Fibroblast of villous mesenchyme (primary cell): ENCODE data around the gene BCL11A. TPM values are rescaled to one million over a fixed set of nuclear protein-coding genes. Genes with fewer than 3 reads are reported as not detected.

Experiments used
- DNase-seq: peaks from one replicate; pipeline ENCODE4 v3.0.0-alpha.2; 2010; ENCODE audit warnings: low read depth
- H3K4me3 ChIP-seq: 2 replicates; pipeline ENCODE4 v1.5.1; 2011; ENCODE audit warnings: low read depth, mild to moderate bottlenecking, low read length
- total RNA-seq: library from RNA; depleted of rRNA; stranded (reverse); fragments of >200 nt; gene quantifications from 2 replicates; pipeline ENCODE4 v1.2.3, GENCODE V29; 2012
- TF ChIP-seq, protein P1 (sequence below): IDR thresholded peaks from 2 replicates; pipeline ENCODE4 v1.5.1; 2012; ENCODE audit warnings: low read depth, mild to moderate bottlenecking, low read length; ENCODE audit not compliant: insufficient read depth

Gene BCL11A
- total RNA-seq, 1 donor = 0.43 TPM

DNA sequence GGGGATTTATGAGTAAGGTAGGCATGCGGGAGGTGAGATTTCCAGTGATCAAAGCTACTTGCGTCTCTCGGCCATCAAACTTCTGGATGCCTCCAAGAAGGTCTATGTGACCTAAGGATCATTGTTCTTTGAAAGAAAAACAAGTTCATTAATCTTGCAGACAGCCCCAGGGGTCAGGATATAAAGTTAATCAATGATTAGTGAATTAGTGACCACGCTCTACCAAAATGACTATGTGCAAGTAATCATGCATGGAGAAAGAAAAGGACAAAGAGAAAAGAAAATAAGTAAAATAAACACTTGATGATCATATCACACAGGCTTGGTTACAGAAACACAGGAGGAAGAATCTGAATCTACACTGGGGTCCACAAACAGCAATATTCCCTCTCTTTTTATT, 42.5 kb upstream of the BCL11A start:
- TF ChIP-seq, protein P1, sequence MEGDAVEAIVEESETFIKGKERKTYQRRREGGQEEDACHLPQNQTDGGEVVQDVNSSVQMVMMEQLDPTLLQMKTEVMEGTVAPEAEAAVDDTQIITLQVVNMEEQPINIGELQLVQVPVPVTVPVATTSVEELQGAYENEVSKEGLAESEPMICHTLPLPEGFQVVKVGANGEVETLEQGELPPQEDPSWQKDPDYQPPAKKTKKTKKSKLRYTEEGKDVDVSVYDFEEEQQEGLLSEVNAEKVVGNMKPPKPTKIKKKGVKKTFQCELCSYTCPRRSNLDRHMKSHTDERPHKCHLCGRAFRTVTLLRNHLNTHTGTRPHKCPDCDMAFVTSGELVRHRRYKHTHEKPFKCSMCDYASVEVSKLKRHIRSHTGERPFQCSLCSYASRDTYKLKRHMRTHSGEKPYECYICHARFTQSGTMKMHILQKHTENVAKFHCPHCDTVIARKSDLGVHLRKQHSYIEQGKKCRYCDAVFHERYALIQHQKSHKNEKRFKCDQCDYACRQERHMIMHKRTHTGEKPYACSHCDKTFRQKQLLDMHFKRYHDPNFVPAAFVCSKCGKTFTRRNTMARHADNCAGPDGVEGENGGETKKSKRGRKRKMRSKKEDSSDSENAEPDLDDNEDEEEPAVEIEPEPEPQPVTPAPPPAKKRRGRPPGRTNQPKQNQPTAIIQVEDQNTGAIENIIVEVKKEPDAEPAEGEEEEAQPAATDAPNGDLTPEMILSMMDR = no peak
- no peak for DNase-seq
- H3K4me3 ChIP-seq = no peak overlapping the region

DNA sequence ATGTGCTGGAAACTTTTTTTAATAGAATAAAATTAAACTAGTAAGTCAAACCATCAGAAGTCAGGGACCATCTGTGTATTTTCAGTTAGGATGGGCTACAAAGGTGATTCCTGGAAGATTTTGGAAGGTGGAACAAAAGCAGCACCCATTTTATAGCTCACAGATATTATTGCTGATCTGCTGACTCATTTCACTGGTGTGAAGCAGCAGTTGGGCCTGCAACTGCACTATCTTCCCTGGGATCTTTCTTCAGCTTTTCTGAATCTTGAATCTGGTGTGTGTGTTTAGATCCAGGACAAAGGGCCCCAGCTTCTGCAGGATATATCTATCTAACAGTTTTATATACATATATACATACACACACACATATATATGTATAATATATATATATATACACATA, 35.6 kb upstream of the BCL11A start:
- DNase-seq = no peak
- H3K4me3 ChIP-seq = no peak overlapping the region
- TF ChIP-seq, protein P1 = no peak

DNA sequence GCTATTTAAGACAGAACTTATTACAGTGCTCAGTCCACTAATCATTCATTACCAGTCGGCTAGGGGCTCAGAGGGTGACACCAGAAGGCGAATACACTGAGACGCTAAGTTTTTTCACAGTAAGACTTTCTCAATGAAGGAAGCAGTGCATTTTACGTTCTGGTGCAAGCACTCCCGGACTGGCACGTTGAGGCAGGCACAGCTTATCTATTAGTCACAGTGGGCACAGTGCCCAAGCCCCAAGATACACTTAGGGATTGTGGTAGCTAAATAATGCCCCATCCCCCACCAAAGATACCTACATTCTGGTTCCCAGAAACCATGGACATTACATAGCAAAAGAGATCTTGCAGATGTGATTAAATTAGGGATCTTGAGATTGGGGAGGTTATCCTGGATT, 32.6 kb upstream of the BCL11A start:
- no peak overlapping the region for H3K4me3 ChIP-seq
- TF ChIP-seq, protein P1 = no peak
- no peak for DNase-seq

DNA sequence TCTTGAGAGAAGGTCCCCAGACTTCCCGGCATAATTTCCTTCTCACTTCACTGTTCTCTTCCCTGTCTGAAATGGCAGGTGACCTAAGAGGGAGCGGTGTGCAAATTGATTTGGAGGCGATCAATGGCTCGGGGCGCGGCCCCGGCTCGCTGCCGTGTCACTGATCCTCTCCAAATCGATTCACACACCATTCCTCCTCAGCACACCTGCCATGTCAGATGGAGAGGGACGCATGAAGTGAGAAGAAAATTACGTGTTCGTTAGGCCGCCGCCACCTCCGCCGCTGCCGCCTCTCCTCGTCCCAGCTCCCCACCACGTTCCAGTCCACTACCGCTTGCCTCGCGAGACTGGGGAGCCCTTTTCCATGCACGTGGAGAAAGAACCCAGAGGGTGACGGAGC, 31.8 kb upstream of the BCL11A start:
- TF ChIP-seq, protein P1 = no peak
- no peak for DNase-seq
- H3K4me3 ChIP-seq = no peak overlapping the region

DNA sequence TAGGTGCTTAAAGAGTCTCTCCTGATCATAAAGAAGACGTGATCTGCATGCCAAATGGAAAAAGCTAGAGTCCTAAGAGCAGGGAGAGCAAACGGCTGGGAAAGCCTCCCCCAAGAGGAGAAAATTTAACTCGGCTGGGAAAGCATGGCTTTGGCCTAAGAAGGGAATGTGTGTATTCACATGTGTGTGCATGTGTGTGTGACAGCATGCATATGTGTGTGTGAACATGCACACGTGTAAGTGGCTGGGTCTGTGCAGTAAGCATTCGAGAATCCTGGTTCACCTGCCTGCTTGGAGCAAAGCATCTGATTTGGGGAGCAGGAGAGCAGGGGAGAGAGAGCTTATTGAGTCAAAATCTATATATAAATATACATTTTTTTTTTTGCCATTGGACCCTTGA, 30.1 kb upstream of the BCL11A start:
- no peak overlapping the region for H3K4me3 ChIP-seq
- DNase-seq = no peak
- TF ChIP-seq, protein P1 = no peak

DNA sequence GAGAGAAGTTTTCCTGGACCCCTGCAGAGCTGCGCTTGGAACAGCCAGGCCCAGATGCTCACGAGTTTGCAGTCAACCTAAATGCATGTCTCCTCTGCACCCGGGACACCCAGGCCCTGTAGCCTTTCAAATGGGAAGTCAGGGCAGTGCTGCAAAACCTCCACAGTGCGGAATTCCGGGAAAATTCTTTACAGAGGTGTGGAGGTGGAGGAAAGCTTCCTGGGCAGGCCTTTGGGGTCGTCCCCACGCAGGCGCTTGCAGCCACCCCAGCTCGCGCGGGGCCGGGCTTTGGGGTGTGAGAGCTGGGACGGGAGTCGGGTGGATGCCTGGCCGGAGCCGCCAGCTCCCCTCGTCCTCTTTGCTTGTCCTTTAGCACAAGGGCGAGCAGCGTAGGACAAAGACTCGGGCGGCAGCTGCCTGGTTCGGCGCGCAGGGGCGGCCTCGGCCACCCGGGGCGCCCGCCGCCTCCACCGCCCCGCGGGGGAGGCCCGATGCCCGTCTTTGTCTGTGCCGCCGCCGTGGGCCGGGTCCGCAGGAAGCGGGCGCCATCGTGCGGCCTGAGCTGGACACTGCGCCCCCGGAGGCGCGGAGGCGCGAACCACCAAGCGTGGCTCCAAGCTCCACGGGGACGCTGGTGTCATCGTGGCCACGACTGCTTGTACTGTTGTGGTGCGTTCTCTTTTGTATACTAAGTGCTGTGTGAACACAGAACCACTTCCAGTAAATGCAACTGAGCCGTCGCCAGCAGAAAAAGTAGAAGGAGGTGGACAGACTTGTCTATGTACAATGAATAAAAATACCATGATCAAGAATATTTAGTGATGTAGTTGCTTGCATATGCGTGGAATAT, 28.2 kb upstream of the BCL11A start:
- TF ChIP-seq, protein P1 = peak; percentile 91
- peak overlapping the region; percentile 37 for H3K4me3 ChIP-seq

More for the DNA sequence above, 28.2 kb upstream of the BCL11A start:
- peak; percentile 30 for DNase-seq
